Measurements from ENCODE around the gene PHLDB2. TPM values are rescaled to one million over a fixed set of nuclear protein-coding genes. Genes with fewer than 3 reads are reported as not detected.

PHLDB2 gene
- total and polyA plus RNA-seq, 2 of the 4 experiments (the other 2 are of a cell fraction): 10.6 to 28.7 TPM

DNA sequence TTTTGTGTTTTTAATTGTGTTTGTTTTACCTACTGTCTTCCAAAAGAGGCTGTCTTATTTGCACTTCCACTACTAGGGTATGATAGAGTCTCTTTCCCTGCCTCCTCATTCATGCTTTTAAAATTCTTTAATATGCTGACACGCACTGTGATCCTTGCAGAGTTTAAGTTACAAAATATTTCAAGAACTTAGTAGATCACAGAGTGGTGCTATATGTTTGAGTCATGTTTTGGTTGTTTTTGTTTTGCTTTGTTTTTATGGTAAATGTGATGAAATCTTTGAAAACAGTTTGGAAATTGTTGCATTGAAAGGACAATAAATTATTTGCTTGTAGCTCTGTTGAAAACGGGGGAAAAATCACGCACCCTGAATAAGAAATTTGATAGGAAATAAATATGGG is 113.8 kb downstream of the PHLDB2 start:
- Histone ChIP-seq H3K56ac (ENCODE audit: extremely low read depth, insufficient read depth, low read length) (no peak overlapping the region), H4K91ac (ENCODE audit: insufficient read depth, low read depth, low read length) (no peak overlapping the region), H3K4me2 (ENCODE audit: low read depth, low read length) (no peak overlapping the region), H3K9me1 (ENCODE audit: insufficient read depth, low read length) (no peaks in the 10 kb centered on the region), H3K18ac (ENCODE audit: low read depth, low read length) (no peak overlapping the region), H2BK5ac (ENCODE audit: low read depth, low read length, poor library complexity, severe bottlenecking) (no peak overlapping the region), H2BK20ac (ENCODE audit: low read depth, low read length) (no peak overlapping the region), H2BK120ac (ENCODE audit: low read depth, low read length) (no peak overlapping the region), H3K9me3 (ENCODE audit: control insufficient read depth, insufficient read depth, low read length) (no peaks in the 10 kb centered on the region), H4K5ac (ENCODE audit: low read depth, low read length) (no peak overlapping the region), H4K8ac (ENCODE audit: low read depth in 2 of 2, low read length in 2 of 2) (no peak overlapping the region), H2AK5ac (ENCODE audit: low read depth, low read length) (no peak overlapping the region), H3K4me3 (ENCODE audit: insufficient read depth, low read depth, low read length) (no peak overlapping the region), H3K4me1 (ENCODE audit: control insufficient read depth, insufficient read depth, low read length) (no peaks in the 10 kb centered on the region), H3K27ac (ENCODE audit: insufficient read depth, low read length) (no peak overlapping the region), H2AK9ac (replicated peaks; ENCODE audit: low read depth, low read length, poor library complexity) (no peak overlapping the region), H2BK15ac (ENCODE audit: low read depth, low read length) (no peak overlapping the region), H3K79me1 (ENCODE audit: low read depth in 1 of 2, low read length in 2 of 2) (no peaks in the 10 kb centered on the region), H3K27me3 (ENCODE audit: control insufficient read depth, insufficient read depth, low read length) (no peaks in the 10 kb centered on the region), H4K20me1 (ENCODE audit: insufficient read depth, low read length) (no peaks in the 10 kb centered on the region), H3K9ac (ENCODE audit: low read depth, low read length) (no peak overlapping the region), H3K4ac (ENCODE audit: low read depth, low read length) (no peak overlapping the region), H3K23ac (ENCODE audit: low read depth, low read length) (no peak overlapping the region), H2AFZ (replicated peaks; ENCODE audit: low read length, poor library complexity) (no peak overlapping the region), H3K14ac (replicated peaks; ENCODE audit: low read depth, low read length) (no peak overlapping the region), H3K36me3 (ENCODE audit: control insufficient read depth, insufficient read depth, low read length) (peaks cover 3% of the 10 kb centered on the region)
- ATAC-seq (ENCODE audit: low read depth) (no peak), DNase-seq (no peak)
- CTCF ChIA-PET: no interaction called here
- in situ Hi-C loops (cut with MboI; ENCODE audit: low sequenced_read_pairs): loop anchor here (5.0 to 25.0 kb wide), 2 partner anchors 256 to 386 kb away; partner anchors contain the start of gene ZBED2
- no CpG with 5 or more reads among the region's 3 CpGs for WGBS, 2 experiments (ENCODE audit: extremely low coverage in 2 of 2, insufficient read length in 1 of 2)
- BruUV-seq (replicated peaks): no TSS peak
- TF ChIP-seq RAD21 (IDR thresholded peaks at IDR 0.05; ENCODE audit: low read length) (no peak), CHD1 (IDR thresholded peaks at IDR 0.05; ENCODE audit: low read depth, low read length) (no peak), SMC3 (IDR thresholded peaks at IDR 0.05; ENCODE audit: low read depth, low read length) (no peak), NFE2L2 (IDR thresholded peaks at IDR 0.05; ENCODE audit: low read depth, low read length) (no peak), CEBPB (IDR thresholded peaks at IDR 0.05; ENCODE audit: low read depth, low read length) (no peak), MAZ (IDR thresholded peaks at IDR 0.05; ENCODE audit: borderline replicate concordance, low read depth, low read length) (no peak), MAFK (IDR thresholded peaks at IDR 0.05; ENCODE audit: low read depth, low read length) (no peak), BHLHE40 (IDR thresholded peaks at IDR 0.05; ENCODE audit: low read depth, low read length) (no peak), FOS (IDR thresholded peaks at IDR 0.05; ENCODE audit: low read depth, low read length) (no peak), POLR2A (IDR thresholded peaks at IDR 0.05; ENCODE audit: low read depth, low read length) (no peak), MXI1 (IDR thresholded peaks at IDR 0.05; ENCODE audit: borderline replicate concordance, low read depth, low read length) (no peak), RFX5 (IDR thresholded peaks at IDR 0.05; ENCODE audit: low read depth, low read length) (no peak), RCOR1 (IDR thresholded peaks at IDR 0.05; ENCODE audit: insufficient replicate concordance, low read length) (no peak)
- TF ChIP-seq, protein P1, sequence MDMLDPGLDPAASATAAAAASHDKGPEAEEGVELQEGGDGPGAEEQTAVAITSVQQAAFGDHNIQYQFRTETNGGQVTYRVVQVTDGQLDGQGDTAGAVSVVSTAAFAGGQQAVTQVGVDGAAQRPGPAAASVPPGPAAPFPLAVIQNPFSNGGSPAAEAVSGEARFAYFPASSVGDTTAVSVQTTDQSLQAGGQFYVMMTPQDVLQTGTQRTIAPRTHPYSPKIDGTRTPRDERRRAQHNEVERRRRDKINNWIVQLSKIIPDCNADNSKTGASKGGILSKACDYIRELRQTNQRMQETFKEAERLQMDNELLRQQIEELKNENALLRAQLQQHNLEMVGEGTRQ (IDR thresholded peaks at IDR 0.05; ENCODE audit: low read depth, low read length): no peak
- TF ChIP-seq, protein P2, sequence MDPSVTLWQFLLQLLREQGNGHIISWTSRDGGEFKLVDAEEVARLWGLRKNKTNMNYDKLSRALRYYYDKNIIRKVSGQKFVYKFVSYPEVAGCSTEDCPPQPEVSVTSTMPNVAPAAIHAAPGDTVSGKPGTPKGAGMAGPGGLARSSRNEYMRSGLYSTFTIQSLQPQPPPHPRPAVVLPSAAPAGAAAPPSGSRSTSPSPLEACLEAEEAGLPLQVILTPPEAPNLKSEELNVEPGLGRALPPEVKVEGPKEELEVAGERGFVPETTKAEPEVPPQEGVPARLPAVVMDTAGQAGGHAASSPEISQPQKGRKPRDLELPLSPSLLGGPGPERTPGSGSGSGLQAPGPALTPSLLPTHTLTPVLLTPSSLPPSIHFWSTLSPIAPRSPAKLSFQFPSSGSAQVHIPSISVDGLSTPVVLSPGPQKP (IDR thresholded peaks at IDR 0.05; ENCODE audit: borderline replicate concordance, low read depth, low read length): no peak
- TF ChIP-seq, protein P3, sequence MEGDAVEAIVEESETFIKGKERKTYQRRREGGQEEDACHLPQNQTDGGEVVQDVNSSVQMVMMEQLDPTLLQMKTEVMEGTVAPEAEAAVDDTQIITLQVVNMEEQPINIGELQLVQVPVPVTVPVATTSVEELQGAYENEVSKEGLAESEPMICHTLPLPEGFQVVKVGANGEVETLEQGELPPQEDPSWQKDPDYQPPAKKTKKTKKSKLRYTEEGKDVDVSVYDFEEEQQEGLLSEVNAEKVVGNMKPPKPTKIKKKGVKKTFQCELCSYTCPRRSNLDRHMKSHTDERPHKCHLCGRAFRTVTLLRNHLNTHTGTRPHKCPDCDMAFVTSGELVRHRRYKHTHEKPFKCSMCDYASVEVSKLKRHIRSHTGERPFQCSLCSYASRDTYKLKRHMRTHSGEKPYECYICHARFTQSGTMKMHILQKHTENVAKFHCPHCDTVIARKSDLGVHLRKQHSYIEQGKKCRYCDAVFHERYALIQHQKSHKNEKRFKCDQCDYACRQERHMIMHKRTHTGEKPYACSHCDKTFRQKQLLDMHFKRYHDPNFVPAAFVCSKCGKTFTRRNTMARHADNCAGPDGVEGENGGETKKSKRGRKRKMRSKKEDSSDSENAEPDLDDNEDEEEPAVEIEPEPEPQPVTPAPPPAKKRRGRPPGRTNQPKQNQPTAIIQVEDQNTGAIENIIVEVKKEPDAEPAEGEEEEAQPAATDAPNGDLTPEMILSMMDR (conservative IDR thresholded peaks at IDR 0.05; ENCODE audit: low read depth, low read length): no peak
- dilution Hi-C loops (cut with HindIII; ENCODE audit: low sequenced_read_pairs, unreplicated experiment): loop anchor here (25.0 kb wide), 1 partner anchor 261 kb away; no protein-coding TSS in a partner anchor
- intact Hi-C loops (cut with micrococcal nuclease): no loop called here
- POLR2A ChIA-PET (ENCODE audit: unreplicated experiment): no interaction called here

Data from IMR-90 (cell line).